ENCODE data around the gene DDX41. TPM values are rescaled to one million over a fixed set of nuclear protein-coding genes. Genes with fewer than 3 reads are reported as not detected.

Gene DDX41
- total RNA-seq, 1 donor from 2014 or later = 60.7 TPM

DNA sequence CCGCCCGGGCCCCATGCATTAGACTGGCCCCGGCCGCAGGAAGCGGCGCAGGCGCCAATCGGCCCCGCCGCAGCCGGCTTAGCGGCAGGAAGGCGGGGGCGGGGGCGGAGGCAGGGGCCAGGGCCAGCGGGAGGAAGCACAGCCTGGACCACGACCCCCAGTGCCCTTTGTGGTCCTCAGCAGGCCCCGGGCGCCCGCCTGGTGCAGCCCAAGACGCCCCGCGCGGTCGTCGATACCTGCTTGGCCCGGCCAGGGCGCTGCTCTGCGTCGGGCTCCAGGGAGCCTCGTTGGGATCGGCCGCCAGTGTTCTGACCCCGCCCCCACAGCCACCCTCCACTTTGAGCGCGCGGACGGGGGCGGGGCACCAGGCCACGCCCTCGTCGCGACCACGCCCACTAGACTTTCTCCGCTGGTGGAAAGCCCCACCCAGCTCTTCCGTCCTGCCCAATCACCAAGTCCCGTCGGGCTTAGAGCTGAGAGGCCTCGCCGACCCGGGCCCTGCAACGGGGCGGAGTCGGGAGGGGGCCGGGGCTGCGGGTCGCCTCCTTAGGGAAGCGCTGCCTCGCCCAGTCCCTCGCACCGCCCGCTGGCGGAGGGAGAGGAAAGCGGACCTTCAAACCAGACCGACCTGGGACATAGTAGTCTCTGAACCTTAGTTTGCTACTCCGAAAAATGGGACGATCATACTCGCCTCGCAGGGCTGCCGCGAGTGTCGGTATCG, 19.3 kb downstream of the DDX41 start, which contains the start of gene PDLIM7:
Gene PDLIM7 (minus strand): TSS at position 313 of the 721 bp plus-strand sequence. CDS start 1,092 bp downstream, outside the sequence.
- Histone ChIP-seq H2AFZ (replicated peaks) (no peak within 1 kb of the TSS), H3K4me3 (peak within 1 kb of the TSS; percentile 57), H3K4me2 (peak within 1 kb of the TSS; percentile 85), H3K9ac (peak within 1 kb of the TSS; percentile 24), H4K20me1 (ENCODE audit: low read depth) (peaks cover 28% of the 10 kb centered on the region), H3K9me3 (ENCODE audit: low read depth) (no peaks in the 10 kb centered on the region), H3K79me2 (ENCODE audit: low read depth) (peaks cover 31% of the 10 kb centered on the region), H3K36me3 (no peaks in the 10 kb centered on the region), H3K27ac (peak within 1 kb of the TSS; percentile 81), H3K27me3 (peaks cover 21% of the 10 kb centered on the region), H3F3A (ENCODE audit: low read depth) (peaks cover 45% of the 10 kb centered on the region), H3K4me1 (peaks cover 36% of the 10 kb centered on the region)
- TF ChIP-seq EZH2 (IDR thresholded peaks at IDR 0.05) (no peak), EZH2phosphoT487 (IDR thresholded peaks at IDR 0.05) (no peak)
- TF ChIP-seq, protein P1, sequence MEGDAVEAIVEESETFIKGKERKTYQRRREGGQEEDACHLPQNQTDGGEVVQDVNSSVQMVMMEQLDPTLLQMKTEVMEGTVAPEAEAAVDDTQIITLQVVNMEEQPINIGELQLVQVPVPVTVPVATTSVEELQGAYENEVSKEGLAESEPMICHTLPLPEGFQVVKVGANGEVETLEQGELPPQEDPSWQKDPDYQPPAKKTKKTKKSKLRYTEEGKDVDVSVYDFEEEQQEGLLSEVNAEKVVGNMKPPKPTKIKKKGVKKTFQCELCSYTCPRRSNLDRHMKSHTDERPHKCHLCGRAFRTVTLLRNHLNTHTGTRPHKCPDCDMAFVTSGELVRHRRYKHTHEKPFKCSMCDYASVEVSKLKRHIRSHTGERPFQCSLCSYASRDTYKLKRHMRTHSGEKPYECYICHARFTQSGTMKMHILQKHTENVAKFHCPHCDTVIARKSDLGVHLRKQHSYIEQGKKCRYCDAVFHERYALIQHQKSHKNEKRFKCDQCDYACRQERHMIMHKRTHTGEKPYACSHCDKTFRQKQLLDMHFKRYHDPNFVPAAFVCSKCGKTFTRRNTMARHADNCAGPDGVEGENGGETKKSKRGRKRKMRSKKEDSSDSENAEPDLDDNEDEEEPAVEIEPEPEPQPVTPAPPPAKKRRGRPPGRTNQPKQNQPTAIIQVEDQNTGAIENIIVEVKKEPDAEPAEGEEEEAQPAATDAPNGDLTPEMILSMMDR (IDR thresholded peaks at IDR 0.05) = peak; percentile 6
- Mint-ChIP-seq H3K36me3 (peaks cover 11% of the 10 kb centered on the region), H3K4me1 (peaks cover 65% of the 10 kb centered on the region), H3K4me3 (peak within 1 kb of the TSS; percentile 88), H3K27ac (peak within 1 kb of the TSS; percentile 99), H3K27me3 (ENCODE audit: insufficient read depth, low read depth) (peaks cover 20% of the 10 kb centered on the region), H3K9me3 (no peaks in the 10 kb centered on the region)
- peak; percentile 98 for DNase-seq (ENCODE audit: low spot score)

DNA sequence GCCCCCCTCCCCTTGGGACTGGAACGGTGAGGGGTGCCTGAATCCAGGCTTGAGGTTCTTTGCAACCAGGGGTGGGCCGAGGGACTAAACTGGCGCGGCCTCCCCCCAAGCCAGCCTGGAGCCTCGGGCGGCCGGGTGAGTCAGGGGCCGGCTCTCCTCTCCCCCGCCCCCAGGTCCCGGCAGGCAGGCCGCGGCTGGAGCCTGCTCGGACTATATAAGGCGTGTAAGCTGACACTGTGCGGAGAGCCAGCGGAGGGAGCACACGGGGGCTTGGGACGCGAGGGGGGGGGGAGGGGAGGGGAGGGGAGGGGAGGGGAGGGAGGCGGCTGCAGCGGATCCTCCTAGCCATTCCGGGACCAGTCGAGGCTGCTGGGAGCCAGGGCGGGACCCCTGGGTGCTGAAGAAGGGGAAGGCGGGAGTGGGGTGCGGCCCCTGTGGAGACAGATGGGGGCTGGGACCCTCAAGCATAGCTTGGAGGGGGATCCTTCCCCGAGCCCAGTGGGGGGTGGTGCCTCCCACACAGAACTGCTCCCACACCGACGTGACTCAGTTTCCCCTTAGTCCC, 20.0 kb downstream of the DDX41 start:
- no peaks in the 10 kb centered on the region for H3K9me3 Mint-ChIP-seq
- H3K27me3 Mint-ChIP-seq (ENCODE audit: insufficient read depth, low read depth) = peaks cover 20% of the 10 kb centered on the region

DNA sequence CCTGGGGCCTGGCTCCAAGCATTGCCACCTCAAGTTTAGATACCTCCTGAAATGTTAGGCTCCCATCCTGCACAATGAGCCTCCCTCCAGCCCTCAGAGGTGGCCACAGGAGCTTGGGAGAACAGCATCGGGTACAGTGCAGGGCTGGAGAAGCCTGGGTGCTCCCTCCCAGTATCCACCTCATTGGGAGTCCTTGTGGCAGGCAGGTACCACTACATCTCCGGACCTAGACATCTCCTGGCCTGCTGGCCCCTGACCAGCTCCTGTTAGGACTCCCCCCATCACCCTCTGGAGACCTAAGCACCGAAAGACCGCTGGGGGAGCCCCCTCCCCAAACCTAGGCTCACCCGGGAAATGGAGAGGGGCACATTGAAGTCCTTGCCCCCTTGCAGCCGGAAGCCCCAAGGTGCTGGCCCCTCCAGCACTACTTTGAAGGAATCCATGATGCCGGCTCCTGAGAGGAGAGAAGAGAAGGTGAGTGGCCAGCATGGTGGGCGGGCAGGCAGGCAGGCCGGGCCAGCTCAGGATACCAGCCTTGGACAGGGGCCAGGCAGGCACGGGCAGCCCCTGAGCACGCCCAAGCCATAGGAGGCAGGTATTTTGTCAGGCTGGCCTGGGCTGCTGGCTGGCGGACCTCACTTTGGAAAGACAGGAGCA, 20.6 kb downstream of the DDX41 start:
- no peak overlapping the region for H2AFZ ChIP-seq (replicated peaks)

More for the DNA sequence above, 20.0 kb downstream of the DDX41 start:
- Histone ChIP-seq H3K79me2 (ENCODE audit: low read depth) (peaks cover 31% of the 10 kb centered on the region), H3F3A (ENCODE audit: low read depth) (peaks cover 45% of the 10 kb centered on the region), H3K4me3 (peak overlapping the region; percentile 57), H3K36me3 (no peaks in the 10 kb centered on the region), H3K27me3 (peaks cover 21% of the 10 kb centered on the region), H3K27ac (peak overlapping the region; percentile 81), H3K4me1 (peaks cover 36% of the 10 kb centered on the region), H3K9ac (peak overlapping the region; percentile 24), H4K20me1 (ENCODE audit: low read depth) (peaks cover 34% of the 10 kb centered on the region), H3K9me3 (ENCODE audit: low read depth) (no peaks in the 10 kb centered on the region), H2AFZ (replicated peaks) (no peak overlapping the region), H3K4me2 (peak overlapping the region; percentile 85)
- peak overlapping the region; percentile 88 for H3K4me3 Mint-ChIP-seq
- DNase-seq (ENCODE audit: low spot score) = peak; percentile 97
- TF ChIP-seq EZH2phosphoT487 (IDR thresholded peaks at IDR 0.05) (no peak), EZH2 (IDR thresholded peaks at IDR 0.05) (no peak)
- TF ChIP-seq, protein P1 (IDR thresholded peaks at IDR 0.05) = no peak
- peak overlapping the region; percentile 99 for H3K27ac Mint-ChIP-seq
- peaks cover 11% of the 10 kb centered on the region for H3K36me3 Mint-ChIP-seq
- peaks cover 59% of the 10 kb centered on the region for H3K4me1 Mint-ChIP-seq

More for the DNA sequence above, 20.6 kb downstream of the DDX41 start:
- H3K4me3 Mint-ChIP-seq = peak overlapping the region; percentile 88
- peaks cover 56% of the 10 kb centered on the region for H3K4me1 Mint-ChIP-seq
- peaks cover 46% of the 10 kb centered on the region for H3F3A ChIP-seq (ENCODE audit: low read depth)
- H3K4me2 ChIP-seq = peak overlapping the region; percentile 85
- peak overlapping the region; percentile 81 for H3K27ac ChIP-seq
- TF ChIP-seq, protein P1 (IDR thresholded peaks at IDR 0.05) = peak; percentile 40
- TF ChIP-seq EZH2phosphoT487 (IDR thresholded peaks at IDR 0.05) = no peak
- DNase-seq (ENCODE audit: low spot score) = peak; percentile 58
- peaks cover 31% of the 10 kb centered on the region for H3K79me2 ChIP-seq (ENCODE audit: low read depth)
- peak overlapping the region; percentile 24 for H3K9ac ChIP-seq
- H3K27me3 ChIP-seq = peaks cover 21% of the 10 kb centered on the region
- no peaks in the 10 kb centered on the region for H3K9me3 Mint-ChIP-seq
- H3K27ac Mint-ChIP-seq = peak overlapping the region; percentile 99
- H3K4me1 ChIP-seq = peaks cover 35% of the 10 kb centered on the region
- no peaks in the 10 kb centered on the region for H3K36me3 ChIP-seq
- H4K20me1 ChIP-seq (ENCODE audit: low read depth) = peaks cover 38% of the 10 kb centered on the region
- H3K27me3 Mint-ChIP-seq (ENCODE audit: insufficient read depth, low read depth) = peaks cover 20% of the 10 kb centered on the region
- no peaks in the 10 kb centered on the region for H3K9me3 ChIP-seq (ENCODE audit: low read depth)
- H3K4me3 ChIP-seq = peak overlapping the region; percentile 57
- H3K36me3 Mint-ChIP-seq = peaks cover 12% of the 10 kb centered on the region

Measured in neural progenitor cell (in vitro differentiated cells).